GM19025 (cell line): ENCODE data around the gene NEDD9.

Experiments
- ATAC-seq: cut with Tn5 transposase; IDR thresholded peaks from one replicate; pipeline ENCODE4 v1.9.1; 2021; ENCODE audit warnings: mild to moderate bottlenecking, low read depth, moderate library complexity; ENCODE audit not compliant: unreplicated experiment

Gene NEDD9

GRCh38 chr6:11187301-11187700 lies 45.2 kb downstream of the NEDD9 start:
- ATAC-seq: no peak

DNA sequence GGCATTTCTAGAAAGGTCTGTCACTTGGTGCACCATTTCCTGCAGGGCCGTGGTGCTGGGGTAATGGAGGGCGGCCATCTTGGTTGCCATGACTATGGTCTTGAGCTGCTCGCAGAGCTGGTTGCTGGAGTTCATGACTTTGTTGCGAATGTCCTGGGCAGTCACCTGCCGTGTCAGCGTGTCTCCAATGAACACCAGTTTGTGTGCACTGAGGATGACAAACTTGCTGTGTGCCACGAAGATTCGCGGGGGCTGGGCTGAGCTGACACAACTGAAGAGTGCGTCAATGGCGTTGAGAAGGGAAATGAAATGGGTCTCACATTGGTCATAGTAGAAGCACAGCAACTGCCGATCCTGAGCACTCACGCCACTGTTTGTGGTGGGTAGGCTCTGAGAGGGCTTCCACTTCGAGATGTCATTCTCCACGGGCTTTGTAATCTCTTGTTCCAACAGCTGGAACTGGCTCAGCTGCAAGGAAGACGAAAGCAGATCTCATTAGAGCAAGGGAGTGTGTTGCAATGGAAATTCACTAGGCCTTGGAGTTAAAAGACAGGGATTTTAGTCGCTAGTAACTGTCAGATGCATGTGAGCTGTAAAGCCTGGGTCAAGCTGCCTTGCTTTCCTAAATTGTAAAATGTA lies 47.1 kb downstream of the NEDD9 start:
- ATAC-seq: no peak

- no peak for ATAC-seq
These were observed 48.6 kb downstream of the NEDD9 start for GRCh38 chr6:11183761-11184362.

DNA sequence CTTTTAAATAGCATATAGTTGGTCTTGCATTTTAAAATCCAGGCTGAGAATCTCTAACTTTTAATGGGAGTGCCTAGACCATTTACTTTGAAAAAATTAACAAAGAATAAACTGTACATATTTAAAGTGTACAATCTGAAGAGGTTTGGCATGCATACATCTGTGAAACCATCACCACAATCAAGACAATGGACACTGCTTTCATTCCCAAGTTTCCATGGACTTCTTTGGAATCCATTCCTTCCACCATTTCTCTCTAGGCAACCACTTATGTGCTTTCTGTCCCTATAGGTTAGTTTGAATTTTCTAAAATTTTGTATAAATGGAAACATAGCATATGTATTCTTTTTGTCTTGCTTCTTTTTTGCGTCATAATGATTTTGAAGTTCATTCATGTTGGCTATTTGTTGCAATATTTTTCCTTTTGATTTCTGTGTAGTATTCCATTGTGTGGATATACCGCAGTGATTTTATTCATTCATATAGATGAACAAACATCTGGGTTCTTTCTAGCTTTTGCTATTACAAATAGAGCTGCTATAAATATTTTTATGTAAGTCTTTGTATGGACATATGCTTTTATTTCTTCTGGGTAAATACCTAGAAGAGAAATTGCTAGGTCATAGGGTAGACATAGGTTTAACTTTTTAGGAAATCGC lies 50.9 kb downstream of the NEDD9 start:
- ATAC-seq: no peak

GRCh38 chr6:11179419-11180202 lies 52.9 kb downstream of the NEDD9 start:
- ATAC-seq: no peak

- no peak for ATAC-seq
These were observed 53.4 kb downstream of the NEDD9 start for GRCh38 chr6:11179088-11179418.

DNA sequence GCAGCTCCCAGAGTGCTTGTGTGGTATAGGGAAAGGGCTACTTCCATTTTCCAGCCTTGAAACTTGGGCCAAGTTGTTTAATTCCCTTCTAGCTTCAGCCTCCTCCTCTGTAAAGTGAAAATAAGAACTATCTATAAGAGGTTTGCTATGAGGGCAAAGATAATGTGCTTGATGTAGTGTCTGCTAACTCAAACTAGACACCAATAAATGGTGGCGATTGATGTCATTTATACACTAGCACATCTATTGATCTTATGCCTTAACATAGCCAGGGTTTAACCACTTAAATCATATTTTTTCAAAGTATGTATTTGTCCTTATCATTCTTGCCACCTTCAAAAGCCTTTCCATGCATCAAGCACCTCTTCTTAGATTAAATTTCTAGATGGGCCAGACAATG lies 55.2 kb downstream of the NEDD9 start:
- no peak for ATAC-seq

- ATAC-seq: no peak
These were observed 58.2 kb downstream of the NEDD9 start for GRCh38 chr6:11174242-11174611.

GRCh38 chr6:11172501-11173327 lies 59.8 kb downstream of the NEDD9 start:
- no peak for ATAC-seq

- ATAC-seq: no peak
These were observed 60.5 kb downstream of the NEDD9 start for GRCh38 chr6:11171952-11172351.

GRCh38 chr6:11168091-11168635 lies 64.3 kb downstream of the NEDD9 start:
- ATAC-seq: no peak

- no peak for ATAC-seq
These were observed 65.5 kb downstream of the NEDD9 start for GRCh38 chr6:11166948-11167347.

DNA sequence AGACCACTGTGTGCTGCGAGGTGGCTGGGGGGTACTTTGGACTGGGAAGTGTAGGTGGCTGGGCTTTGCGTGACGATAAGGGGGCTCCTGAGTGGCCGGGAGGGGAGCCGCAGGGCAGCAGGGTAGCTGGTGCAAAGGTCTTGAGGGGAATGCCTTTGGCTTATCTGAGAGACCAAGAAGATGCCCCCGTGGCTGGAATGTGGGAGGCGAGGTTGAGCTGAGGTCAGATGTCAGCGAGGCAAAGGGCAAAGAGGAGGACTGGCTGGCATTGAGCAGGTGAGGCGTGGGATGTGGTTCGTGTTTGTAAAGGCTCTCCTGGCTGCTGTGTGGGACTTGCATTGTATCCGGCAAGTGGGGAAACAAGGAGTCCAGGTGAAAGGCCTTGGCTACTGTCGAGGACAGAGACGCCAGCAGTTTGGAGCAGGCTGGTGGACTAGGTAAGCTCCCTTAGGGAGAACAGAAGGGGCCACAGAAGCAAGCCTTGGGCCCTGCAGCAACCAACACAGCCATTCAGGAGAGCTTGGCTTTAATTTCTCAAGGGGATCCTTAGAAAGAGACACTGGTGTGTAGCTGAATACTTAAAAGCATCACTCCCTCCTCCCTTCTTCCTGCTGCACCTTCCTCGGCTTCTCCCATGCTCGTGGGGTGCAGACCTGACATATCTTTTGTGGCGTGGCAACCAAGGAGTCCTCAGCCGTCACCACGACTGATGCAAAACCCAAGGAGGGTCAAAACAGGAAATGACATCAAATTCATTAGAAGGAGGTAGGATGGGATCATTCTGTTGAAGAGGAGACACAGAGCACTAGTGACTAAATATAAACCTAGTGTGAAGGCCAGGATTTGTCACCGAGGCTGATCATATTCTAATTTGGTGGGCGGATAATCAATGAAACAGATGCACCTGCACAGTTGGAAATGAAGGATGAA lies 67.5 kb downstream of the NEDD9 start:
- no peak for ATAC-seq

DNA sequence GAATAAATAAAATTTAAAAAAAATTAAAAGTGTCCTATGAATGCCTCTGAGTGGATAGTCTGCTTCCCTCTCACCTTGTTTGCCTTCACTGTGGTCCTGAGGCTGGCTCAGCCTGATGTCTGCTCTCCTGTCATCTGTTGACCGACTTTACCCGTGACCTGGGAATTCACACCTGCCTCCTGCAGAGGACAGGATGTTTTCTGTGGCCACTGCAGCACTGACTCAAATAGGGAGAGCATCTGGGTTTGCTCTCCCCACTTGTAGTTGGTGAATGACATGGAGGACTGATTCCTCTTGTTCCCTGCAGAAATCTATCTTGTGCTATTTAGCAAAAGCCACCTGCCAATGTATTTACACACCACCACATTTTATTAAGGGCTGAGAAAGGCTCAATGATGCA lies 68.5 kb downstream of the NEDD9 start:
- ATAC-seq: no peak

DNA sequence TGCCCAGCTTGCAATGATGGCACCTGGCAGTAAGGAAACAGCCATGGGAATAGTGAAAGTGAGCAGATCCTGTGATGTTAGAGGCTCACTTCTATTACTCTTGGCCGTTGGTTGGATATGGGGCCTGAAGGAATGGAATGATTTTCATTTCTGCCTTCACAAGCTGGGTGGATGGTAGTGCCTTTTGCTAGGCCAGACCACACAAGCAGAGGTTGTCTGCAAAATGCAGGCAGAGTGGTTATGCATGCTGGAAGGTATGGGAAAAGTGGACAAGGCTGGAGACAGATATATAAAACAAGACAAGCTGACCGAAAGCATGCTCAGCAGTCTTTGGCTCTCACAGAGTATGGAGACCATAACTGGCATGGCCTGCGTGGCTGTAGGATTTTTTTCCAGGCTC lies 70.2 kb downstream of the NEDD9 start:
- ATAC-seq: no peak

DNA sequence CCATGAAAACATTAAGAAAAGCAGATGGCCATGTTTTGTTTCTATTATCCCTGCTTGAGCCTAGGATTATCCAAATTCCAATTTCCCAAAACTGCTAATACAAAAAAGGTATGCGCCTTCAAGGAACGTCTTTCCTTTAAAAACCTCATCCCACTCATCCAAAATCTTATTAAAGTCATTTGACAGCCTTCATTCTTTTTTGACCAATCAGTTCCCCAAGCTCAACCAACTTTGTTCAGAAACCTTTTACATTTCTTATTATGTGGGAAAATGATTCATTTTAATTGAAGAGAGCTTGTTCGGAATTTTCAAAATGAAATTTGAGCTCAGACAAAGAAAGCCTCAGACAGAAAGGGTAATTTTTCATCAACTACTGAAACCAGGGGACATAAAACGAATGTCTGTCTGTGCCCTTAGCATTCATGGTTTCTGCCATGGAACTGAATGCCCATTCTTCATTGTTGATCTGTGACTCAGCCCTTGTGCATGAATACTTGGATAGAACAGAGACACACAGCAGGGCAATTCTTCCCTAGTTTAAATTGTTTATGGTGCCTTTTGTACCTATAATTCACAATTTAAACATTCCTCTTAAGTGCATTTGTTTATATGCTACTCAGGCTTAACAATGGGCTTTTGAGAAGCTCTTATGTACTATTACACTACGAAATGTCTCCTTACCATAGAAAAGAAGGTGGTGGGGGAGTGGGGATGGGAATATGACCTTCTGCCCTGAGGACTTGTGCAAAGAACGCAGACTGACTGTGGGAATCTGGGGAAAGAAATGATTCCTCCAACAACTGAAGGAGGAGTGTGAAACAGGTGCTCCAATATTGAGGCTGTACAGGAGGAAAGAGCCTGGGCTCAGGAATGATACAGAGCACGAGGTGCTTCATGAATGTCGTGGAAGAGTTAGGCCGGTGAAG lies 71.2 kb downstream of the NEDD9 start:
- no peak for ATAC-seq

- no peak for ATAC-seq
These were observed 72.3 kb downstream of the NEDD9 start for GRCh38 chr6:11160199-11160598.

DNA sequence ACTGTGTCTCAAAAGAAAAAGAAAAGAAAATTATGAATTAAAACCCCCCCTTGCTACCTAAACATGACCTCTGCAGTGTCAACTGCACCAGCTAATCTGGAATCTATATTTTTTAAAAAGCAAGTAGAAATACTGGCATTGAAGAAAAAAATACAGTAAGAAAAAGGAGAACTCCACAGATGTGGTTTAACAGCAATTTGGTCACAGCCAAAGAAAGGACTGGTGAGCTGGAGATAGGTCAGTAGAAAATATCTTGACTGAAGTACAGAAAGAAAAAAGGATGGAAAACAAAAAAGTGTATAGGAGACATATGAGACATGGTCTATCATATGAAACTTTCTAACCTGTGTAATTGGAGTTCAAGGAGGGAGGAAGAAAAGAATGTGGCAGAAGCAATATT lies 76.9 kb downstream of the NEDD9 start:
- no peak for ATAC-seq
